ENCODE results near the gene CCDC85C.

CCDC85C gene

DNA sequence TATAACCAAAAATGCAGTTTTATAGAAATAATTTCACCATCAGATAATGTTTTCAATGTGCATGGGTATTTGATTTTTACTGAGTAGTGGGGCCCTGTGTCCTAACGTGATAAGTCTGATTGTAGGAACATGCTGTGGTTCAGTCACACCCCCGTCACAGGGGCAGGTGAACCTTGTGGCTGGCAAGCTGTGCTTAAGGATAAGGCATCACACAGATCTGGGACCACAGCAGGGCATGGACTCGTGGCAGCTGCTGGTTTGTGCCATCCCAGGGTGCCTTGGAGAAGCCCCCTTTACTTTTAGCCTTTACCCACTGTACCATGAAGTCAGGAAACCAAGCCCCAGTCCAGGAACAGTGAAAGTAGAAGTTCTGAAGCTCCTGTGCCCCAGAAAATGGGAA lies 106.1 kb downstream of the CCDC85C start:
- TF ChIP-seq, protein P1, sequence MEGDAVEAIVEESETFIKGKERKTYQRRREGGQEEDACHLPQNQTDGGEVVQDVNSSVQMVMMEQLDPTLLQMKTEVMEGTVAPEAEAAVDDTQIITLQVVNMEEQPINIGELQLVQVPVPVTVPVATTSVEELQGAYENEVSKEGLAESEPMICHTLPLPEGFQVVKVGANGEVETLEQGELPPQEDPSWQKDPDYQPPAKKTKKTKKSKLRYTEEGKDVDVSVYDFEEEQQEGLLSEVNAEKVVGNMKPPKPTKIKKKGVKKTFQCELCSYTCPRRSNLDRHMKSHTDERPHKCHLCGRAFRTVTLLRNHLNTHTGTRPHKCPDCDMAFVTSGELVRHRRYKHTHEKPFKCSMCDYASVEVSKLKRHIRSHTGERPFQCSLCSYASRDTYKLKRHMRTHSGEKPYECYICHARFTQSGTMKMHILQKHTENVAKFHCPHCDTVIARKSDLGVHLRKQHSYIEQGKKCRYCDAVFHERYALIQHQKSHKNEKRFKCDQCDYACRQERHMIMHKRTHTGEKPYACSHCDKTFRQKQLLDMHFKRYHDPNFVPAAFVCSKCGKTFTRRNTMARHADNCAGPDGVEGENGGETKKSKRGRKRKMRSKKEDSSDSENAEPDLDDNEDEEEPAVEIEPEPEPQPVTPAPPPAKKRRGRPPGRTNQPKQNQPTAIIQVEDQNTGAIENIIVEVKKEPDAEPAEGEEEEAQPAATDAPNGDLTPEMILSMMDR (conservative IDR thresholded peaks at IDR 0.05; ENCODE audit: low read depth): no peak
- ChIA-PET CTCF (no interaction called here), POLR2A (ENCODE audit: low non-redundant PET) (no interaction called here)
- no peak overlapping the region for H3K27ac ChIP-seq
- no peak for DNase-seq (ENCODE audit: low spot score)

DNA sequence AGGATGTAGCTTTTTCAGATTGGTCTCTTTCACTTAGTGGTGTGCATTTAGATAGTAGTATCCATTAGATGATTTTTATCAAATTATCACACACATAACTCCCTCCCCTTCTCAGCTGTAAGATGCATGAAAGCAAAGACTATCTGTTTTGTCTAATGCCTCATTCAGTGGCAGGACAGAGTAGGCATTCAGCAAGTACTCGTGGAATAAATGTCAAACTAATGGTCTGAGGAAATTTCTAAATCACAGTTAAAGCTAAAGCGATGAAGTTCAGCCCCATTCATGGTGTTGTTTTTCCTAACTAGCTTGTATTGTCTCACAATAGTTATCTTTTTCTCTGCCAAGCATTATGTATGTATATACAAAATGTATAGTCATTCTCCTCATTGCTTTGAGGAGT lies 106.7 kb downstream of the CCDC85C start:
- ChIA-PET CTCF (no interaction called here), POLR2A (ENCODE audit: low non-redundant PET) (no interaction called here)
- TF ChIP-seq, protein P1 (conservative IDR thresholded peaks at IDR 0.05; ENCODE audit: low read depth): no peak
- DNase-seq (ENCODE audit: low spot score): no peak
- no peak overlapping the region for H3K27ac ChIP-seq

DNA sequence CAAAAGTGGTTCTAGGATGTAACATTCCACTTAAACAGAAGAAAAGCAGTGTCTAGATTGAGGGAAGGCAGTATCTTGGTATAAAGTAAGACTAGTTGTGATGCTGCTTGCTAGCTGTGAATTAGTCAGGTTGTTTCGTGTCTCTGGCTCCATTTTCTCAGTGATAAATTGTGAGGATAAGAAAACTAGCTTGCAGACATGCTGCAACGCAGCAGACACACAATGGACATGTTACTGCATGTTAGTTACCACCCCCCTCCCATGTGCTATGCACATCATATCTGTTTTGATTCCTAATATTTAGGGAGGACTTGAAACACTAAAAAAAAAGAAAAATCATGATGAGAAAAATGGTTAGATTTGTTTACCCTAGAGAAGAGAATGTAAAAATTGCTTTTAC lies 119.9 kb downstream of the CCDC85C start:
- TF ChIP-seq, protein P1 (conservative IDR thresholded peaks at IDR 0.05; ENCODE audit: low read depth): no peak
- no peak for DNase-seq (ENCODE audit: low spot score)
- ChIA-PET POLR2A (ENCODE audit: low non-redundant PET) (no interaction called here), CTCF (no interaction called here)
- no peak overlapping the region for H3K27ac ChIP-seq

DNA sequence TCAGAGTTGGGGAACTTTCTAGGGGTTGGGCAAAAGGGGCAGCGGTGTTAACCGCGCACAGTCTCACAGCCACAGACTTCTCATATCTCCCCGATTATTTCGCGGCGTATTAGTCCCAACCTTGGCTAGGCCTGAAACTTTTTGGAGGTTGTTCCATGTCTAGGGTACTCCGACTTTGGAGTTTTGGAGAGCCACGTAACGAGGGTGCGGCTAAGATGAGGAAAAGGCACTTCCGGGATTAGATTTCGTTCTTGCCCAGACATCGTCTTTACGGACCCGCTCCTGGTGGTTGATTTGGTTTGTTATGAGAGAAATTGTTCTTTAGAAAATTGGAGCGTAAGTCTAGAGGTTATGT lies 122.3 kb downstream of the CCDC85C start:
- POLR2A ChIA-PET (ENCODE audit: low non-redundant PET): interaction anchor here (1.0 kb wide), 2 partner anchors 9 to 123 kb away, joined by 3 to 4 read pairs; partner anchors contain the start of gene CCDC85C
- peak overlapping the region; percentile 89 for H3K27ac ChIP-seq
- CTCF ChIA-PET: interaction anchor here (0.7 kb wide), 1 partner anchor 640 kb away, joined by 3 read pairs; no protein-coding TSS in a partner anchor
- TF ChIP-seq, protein P1 (conservative IDR thresholded peaks at IDR 0.05; ENCODE audit: low read depth): no peak
- peak; percentile 27 for DNase-seq (ENCODE audit: low spot score)

DNA sequence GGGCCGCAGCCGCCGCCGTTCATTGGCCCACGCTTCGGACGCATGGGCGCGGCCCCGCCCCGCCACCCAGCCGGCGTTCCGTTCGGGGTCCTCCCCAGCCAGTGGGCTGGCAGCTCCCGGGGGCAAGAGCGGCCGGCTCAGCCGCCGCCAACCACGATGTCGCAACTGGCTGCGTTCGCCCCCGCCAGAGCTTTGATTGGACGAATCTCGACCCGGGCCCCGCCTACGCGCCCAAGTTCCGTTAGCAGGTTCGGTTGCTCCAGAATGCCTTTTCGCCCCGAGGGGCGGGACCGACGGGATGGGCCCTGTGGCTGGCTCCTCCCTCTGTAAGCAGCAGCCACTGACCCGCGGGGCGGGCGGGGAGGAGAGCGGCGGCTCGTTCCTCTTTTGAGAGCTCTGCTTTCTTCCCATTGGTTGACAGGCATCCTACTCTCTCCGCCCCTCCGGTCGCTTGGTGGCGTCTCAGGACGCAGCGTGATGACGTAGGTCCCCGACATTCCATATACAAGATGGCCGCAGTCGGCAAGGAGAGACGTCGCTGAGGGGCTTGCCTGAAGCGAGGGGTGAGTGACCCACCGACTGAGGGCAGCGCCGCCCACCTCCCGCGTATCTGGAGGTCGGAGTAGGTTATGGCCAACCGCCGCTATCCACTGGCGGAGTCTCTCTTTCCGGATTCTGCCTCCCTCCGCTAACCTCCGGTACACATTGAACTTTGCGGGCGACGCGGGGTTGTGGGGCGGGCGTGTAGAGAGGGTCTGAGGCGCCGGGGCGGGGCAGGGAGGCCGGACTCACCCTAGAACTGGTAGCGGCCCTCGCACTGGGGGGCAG lies 122.9 kb downstream of the CCDC85C start, which contains the start of gene CCNK:
Gene CCNK, plus strand, starts transcription at position 493 of the 828 bp plus-strand sequence. CDS start 11,269 bp downstream, outside the sequence.
- TF ChIP-seq, protein P1 (conservative IDR thresholded peaks at IDR 0.05; ENCODE audit: low read depth): no peak
- CTCF ChIA-PET: interaction anchor here (0.6 to 0.8 kb wide), 2 partner anchors 65 to 95 kb away, joined by 3 to 7 read pairs; no protein-coding TSS in a partner anchor
- H3K27ac ChIP-seq: peak within 1 kb of the TSS; percentile 89
- POLR2A ChIA-PET (ENCODE audit: low non-redundant PET): interaction anchor here (0.7 to 1.0 kb wide), 3 partner anchors 9 to 123 kb away, joined by 3 to 4 read pairs (median 3); partner anchors contain the start of gene CCDC85C
- peak; percentile 100 for DNase-seq (ENCODE audit: low spot score)

DNA sequence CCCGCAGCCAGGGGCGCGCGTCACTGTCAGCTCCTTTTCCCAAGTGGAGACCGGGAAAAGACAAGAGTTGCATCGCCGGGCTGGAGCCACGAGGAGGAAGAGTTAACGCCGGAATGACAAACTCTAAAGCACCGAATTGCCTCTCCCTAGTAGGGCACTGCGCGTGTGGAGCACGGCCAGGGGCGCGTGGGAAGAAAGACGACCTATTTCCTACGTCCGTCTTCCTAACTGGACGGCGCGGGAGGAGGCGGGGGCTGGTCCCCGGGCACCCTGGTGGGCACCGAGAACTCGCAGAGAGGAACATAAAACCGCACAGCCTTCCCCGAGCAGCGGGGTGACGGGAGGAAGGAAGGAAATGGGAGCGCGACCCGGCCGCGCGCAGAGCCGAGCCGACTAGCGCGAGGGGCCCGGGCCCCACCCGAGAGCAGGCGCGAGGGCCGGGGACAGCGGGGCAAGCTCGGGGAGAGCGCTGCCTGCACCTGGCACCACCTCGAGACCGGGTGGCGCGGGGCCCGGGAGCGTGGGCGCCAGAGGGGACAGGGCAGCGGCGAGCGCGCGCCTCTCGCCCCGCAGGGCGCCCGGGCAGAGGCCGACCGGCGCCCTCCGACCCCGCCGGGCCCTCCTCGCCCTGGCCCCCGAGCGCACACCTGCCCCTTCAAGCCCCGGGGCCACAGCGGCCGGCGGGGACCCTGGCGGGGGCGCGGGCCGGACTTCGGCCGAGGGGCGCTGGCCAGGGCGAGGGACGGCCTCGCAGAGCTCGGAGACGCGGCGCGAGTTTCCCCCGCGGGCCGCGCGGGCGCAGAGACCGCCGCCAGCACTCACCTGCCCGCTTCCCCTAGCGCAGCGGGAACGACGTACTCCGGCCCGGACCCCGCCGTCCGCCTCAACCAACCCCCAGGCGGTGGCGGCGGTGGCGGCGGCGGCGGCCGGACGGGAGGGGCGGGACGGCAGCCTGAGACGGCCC lies 123.8 kb downstream of the CCDC85C start, which contains the start of gene SETD3:
Gene SETD3, minus strand, starts transcription at position 954 of the 964 bp plus-strand sequence. CDS start 15,054 bp downstream, outside the sequence.
- TF ChIP-seq, protein P1 (conservative IDR thresholded peaks at IDR 0.05; ENCODE audit: low read depth): no peak
- POLR2A ChIA-PET (ENCODE audit: low non-redundant PET): interaction anchor here (0.7 to 1.0 kb wide), 3 partner anchors 10 to 124 kb away, joined by 3 to 4 read pairs (median 3); partner anchors contain the start of gene CCDC85C

More for the DNA sequence above, 123.8 kb downstream of the CCDC85C start, which contains the start of gene SETD3:
- peak within 1 kb of the TSS; percentile 89 for H3K27ac ChIP-seq
- CTCF ChIA-PET: interaction anchor here (0.6 to 0.8 kb wide), 3 partner anchors 64 to 1946 kb away, joined by 3 to 7 read pairs (median 4); no protein-coding TSS in a partner anchor
- peak; percentile 46 for DNase-seq (ENCODE audit: low spot score)

Data from RWPE1 (cell line).